Tibial artery (tissue), 4 donors: Measurements from ENCODE around the gene AQP12B.
A peak's percentile ranks its signal among the peaks of the same experiment; 100 is the strongest.

Experiments used
- DNase-seq, 2 donors: peaks; one replicate each; pipeline ENCODE4 v3.0.0-alpha.2; 2019
- H3K27ac ChIP-seq, 2 donors: fragments of 200-600 bp; sonication (generic) in 1 of 2; 1 replicate in 1 of 2; 2 replicates in 1 of 2; pipeline ENCODE4 v1.5.1; 2018 to 2019; ENCODE audit warnings: mild to moderate bottlenecking in 1 of 2
- H3K27me3 ChIP-seq, 2 donors: fragments of 200-600 bp; sonication (generic) in 1 of 2; one replicate each; pipeline versions ENCODE4 v1.5.1 to v1.6.0; 2016 to 2019
- H3K36me3 ChIP-seq, 3 donors: fragments of 200-600 bp; sonication (generic) in 2 of 3; one replicate each; pipeline ENCODE4 v1.5.1; 2016 to 2019; ENCODE audit warnings: mild to moderate bottlenecking in 2 of 3
- H3K4me1 ChIP-seq, 4 donors: fragments of 200-600 bp; sonication (generic) in 2 of 4; 1 replicate in 3 of 4; 2 replicates in 1 of 4; pipeline ENCODE4 v1.5.1; 2016 to 2019
- H3K4me3 ChIP-seq, 2 donors: fragments of 200-600 bp; sonication (generic) in 1 of 2; 1 replicate in 1 of 2; 2 replicates in 1 of 2; pipeline ENCODE4 v1.5.1; 2018 to 2019; ENCODE audit warnings: mild to moderate bottlenecking in 2 of 2
- H3K9me3 ChIP-seq, 3 donors: fragments of 200-600 bp; sonication (generic) in 1 of 3; one replicate each; pipeline ENCODE4 v1.5.1; 2016 to 2019
- intact Hi-C: fragments of 100-400 bp; cut with DNase I; formaldehyde crosslinking; loops from one replicate; pipeline ENCODE4 v1.15.0; 2023; ENCODE audit warnings: low total_unique reads
- TF ChIP-seq, protein P1 (sequence below), 2 experiments: fragments of 200-600 bp in 1 of 2; fragments of 450-650 bp in 1 of 2; IDR thresholded peaks; one replicate each; pipeline ENCODE4 v1.5.1; 2017 to 2019; ENCODE audit warnings: antibody characterized with exemption in 2 of 2, mild to moderate bottlenecking in 1 of 2, moderate library complexity in 1 of 2

The AQP12B gene

DNA sequence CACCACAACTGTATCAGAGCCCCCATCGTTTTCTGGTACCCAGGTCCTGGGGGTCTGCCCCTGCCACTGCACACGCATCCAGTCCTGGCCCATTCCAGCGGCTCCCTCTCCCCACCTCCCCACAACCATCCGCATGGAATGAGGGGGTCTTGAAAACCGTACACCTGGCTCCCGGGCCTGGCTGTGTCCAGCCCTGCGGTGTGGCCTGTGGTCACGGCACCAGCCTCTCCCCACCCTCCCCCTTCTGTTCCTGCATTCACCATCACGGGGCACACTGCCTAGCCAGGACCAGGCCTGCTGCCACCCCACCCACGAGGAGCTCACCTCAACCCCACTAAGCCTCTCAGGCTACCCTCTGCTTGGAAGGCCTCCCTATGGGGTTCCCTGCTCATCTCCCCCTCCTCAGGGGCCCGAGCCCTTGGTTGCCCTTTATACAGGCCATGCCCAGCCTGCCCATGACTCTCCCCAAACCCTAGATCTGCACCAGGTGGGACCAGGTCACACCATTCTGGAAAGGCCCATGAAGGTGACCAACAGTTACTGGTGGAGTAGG is 46.0 kb downstream of the AQP12B start:
- intact Hi-C loops: no loop called here
- no peak overlapping the region for H3K4me3 ChIP-seq
- H3K36me3 ChIP-seq: no peaks in the 10 kb centered on the region
- peak; percentile 13 to 39 for DNase-seq
- no peaks in the 10 kb centered on the region for H3K4me1 ChIP-seq
- H3K9me3 ChIP-seq: peaks cover 0 to 3% (median 0%) of the 10 kb centered on the region in 3 donors
- H3K27me3 ChIP-seq: peaks cover 0 to 31% of the 10 kb centered on the region in 2 donors
- no peak overlapping the region for H3K27ac ChIP-seq
- TF ChIP-seq, protein P1, sequence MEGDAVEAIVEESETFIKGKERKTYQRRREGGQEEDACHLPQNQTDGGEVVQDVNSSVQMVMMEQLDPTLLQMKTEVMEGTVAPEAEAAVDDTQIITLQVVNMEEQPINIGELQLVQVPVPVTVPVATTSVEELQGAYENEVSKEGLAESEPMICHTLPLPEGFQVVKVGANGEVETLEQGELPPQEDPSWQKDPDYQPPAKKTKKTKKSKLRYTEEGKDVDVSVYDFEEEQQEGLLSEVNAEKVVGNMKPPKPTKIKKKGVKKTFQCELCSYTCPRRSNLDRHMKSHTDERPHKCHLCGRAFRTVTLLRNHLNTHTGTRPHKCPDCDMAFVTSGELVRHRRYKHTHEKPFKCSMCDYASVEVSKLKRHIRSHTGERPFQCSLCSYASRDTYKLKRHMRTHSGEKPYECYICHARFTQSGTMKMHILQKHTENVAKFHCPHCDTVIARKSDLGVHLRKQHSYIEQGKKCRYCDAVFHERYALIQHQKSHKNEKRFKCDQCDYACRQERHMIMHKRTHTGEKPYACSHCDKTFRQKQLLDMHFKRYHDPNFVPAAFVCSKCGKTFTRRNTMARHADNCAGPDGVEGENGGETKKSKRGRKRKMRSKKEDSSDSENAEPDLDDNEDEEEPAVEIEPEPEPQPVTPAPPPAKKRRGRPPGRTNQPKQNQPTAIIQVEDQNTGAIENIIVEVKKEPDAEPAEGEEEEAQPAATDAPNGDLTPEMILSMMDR (IDR thresholded peaks at IDR 0.05): no peak

DNA sequence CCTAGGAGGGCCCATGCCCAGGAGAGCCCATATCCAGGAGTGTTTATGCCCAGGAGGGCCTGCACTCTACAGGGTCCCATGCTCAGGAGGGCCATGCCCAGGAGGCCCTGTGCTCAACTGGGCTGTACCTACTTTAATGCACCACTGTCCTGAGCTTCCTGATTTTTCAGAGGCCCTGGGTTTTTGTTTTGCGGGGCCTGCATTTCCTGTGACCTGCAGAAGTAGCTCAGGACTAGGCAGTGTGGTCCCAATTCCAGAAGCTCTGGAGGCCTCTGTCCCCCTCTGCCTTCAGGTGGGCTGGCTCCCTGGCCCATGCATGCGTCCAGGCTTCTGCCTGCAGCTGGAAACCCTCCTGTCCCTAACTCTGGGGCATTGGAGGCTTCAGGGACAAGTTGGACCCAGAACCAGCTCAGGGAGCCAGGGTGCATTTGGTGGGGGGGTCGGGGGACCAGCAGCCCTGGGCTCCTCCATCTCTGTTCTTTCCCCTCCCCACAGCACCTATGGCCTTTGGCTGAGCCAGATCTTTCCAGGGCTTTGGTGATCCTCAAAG is 46.6 kb downstream of the AQP12B start:
- Histone ChIP-seq H3K27me3 (peaks cover 0 to 31% of the 10 kb centered on the region in 2 donors), H3K4me3 (no peak overlapping the region), H3K36me3 (peaks cover 0 to under 1% (median 0%) of the 10 kb centered on the region in 3 donors), H3K27ac (no peak overlapping the region), H3K9me3 (peaks cover 0 to 3% (median 0%) of the 10 kb centered on the region in 3 donors), H3K4me1 (no peaks in the 10 kb centered on the region)
- peak; percentile 3 to 41 for DNase-seq
- TF ChIP-seq, protein P1 (IDR thresholded peaks at IDR 0.05): no peak
- intact Hi-C loops: no loop called here

DNA sequence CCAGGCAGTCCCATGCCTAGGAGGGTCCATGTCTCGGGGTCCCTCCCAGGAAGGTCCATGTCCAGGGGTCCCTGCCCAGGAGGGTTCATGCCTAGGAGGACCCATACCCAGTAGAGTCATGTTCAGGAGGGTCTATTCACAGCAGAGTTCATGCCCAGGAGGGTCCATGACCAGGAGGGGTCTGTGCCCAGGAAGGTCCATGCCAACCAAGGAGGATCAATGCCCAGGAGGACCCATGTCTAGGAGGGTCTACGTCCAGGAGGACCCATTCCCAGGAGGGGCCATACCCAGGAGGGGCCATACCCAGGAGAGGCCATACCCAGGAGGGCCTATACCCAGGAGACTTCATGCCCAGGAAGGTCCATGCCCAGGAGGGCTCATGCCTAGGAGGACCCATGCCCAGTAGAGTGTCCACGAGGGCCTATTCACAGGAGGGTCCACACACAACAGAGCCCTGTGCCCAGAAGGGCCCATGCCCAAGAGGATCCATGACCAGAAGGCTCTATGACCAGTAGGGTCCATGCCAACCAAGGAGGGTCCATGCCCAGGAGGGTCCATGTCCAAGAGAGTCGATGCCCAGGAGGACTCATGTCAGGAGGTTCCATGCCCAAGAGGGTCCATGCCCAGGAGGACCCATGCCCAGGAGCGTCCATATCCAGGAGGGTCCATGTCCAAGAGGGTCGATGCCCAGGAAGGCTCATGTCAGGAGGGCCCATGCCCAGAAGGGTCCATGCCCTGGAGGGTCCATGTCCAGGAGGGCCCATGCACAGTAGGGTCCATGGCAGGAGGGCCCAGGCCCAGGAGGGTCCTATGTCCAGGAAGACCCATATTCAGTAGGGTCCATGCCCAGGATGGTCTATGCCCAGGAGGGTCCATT is 47.3 kb downstream of the AQP12B start:
- intact Hi-C loops: no loop called here
- DNase-seq: peak; percentile 10 to 51
- peaks cover 0 to 3% (median 0%) of the 10 kb centered on the region in 3 donors for H3K9me3 ChIP-seq
- H3K36me3 ChIP-seq: peaks cover 0 to 7% (median 0%) of the 10 kb centered on the region in 3 donors
- peaks cover 0 to 31% of the 10 kb centered on the region in 2 donors for H3K27me3 ChIP-seq
- TF ChIP-seq, protein P1 (IDR thresholded peaks at IDR 0.05): no peak
- no peaks in the 10 kb centered on the region for H3K4me1 ChIP-seq
- no peak overlapping the region for H3K4me3 ChIP-seq
- H3K27ac ChIP-seq: no peak overlapping the region

DNA sequence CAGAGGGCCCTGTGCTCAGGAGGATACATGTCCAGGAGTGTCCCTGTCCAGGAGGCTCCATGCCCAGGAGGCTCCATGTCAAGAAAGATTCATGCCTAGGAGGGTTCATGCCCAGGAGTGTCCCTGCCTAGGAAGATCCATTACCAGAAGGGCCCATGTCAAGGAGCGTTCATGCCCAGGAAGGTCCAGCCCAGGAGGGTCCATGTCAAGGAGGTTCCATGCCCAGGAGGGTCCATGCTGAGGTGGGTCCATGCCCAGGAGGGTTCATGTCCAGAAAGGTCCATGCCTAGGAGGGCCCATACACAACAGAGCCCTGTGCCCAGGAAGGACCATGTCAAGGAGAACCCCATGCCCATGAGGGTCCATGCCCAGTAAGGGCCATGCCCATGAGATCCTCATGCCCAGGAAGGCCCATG is 50.4 kb downstream of the AQP12B start:
- peak; percentile 12 to 31 for DNase-seq

More for the DNA sequence above, 50.4 kb downstream of the AQP12B start:
- H3K4me1 ChIP-seq: no peaks in the 10 kb centered on the region
- TF ChIP-seq, protein P1 (IDR thresholded peaks at IDR 0.05): no peak
- H3K4me3 ChIP-seq: no peak overlapping the region
- H3K27ac ChIP-seq: no peak overlapping the region
- H3K9me3 ChIP-seq: peaks cover 0 to 3% (median 0%) of the 10 kb centered on the region in 3 donors
- H3K27me3 ChIP-seq: peaks cover 0 to 18% of the 10 kb centered on the region in 2 donors
- intact Hi-C loops: no loop called here
- H3K36me3 ChIP-seq: peaks cover 0 to 18% (median 0%) of the 10 kb centered on the region in 3 donors
